HG02870 (cell line): ENCODE measurements around the gene CLASP2.
"Not testable (repeated sequence)": the region's sequence is repeated elsewhere in the genome, so short reads cannot be mapped to it uniquely, and the experiment has no call there.

Experiments used
- ATAC-seq: cut with Tn5 transposase; IDR thresholded peaks from one replicate; pipeline ENCODE4 v1.9.1; 2021; ENCODE audit warnings: mild to moderate bottlenecking, moderate library complexity; ENCODE audit not compliant: unreplicated experiment

Gene CLASP2

GRCh38 chr3:33461097-33461496 lies 257.0 kb downstream of the CLASP2 start:
- ATAC-seq = no peak

- ATAC-seq = not testable (repeated sequence)
Measured at GRCh38 chr3:33459577-33459976, 258.5 kb downstream of the CLASP2 start.

GRCh38 chr3:33458446-33458845 lies 259.6 kb downstream of the CLASP2 start:
- ATAC-seq = no peak

GRCh38 chr3:33456756-33457155 lies 261.3 kb downstream of the CLASP2 start:
- ATAC-seq = no peak

GRCh38 chr3:33453331-33453761 lies 264.7 kb downstream of the CLASP2 start:
- no peak for ATAC-seq

- not testable (repeated sequence) for ATAC-seq
Measured at GRCh38 chr3:33451994-33452393, 266.1 kb downstream of the CLASP2 start.

GRCh38 chr3:33447958-33448357 lies 270.1 kb downstream of the CLASP2 start:
- ATAC-seq = no peak

- ATAC-seq = not testable (repeated sequence)
Measured at GRCh38 chr3:33447256-33447625, 270.8 kb downstream of the CLASP2 start.
